Stomach (tissue), 9 donors: Measurements from ENCODE around the gene EIF5. TPM values are rescaled to one million over a fixed set of nuclear protein-coding genes. Genes with fewer than 3 reads are reported as not detected.
A peak's percentile ranks its signal among the peaks of the same experiment; 100 is the strongest.

Experiments
- DNase-seq, 2 donors: peaks; one replicate each; pipeline versions ENCODE4 v3.0.0 to v3.0.0-alpha.2; 2013 to 2019
- H3K27ac ChIP-seq, 5 donors: fragments of 200-600 bp in 4 of 5; sonication (generic) in 4 of 5; one replicate each; pipeline ENCODE4 v1.5.1; 2013 to 2019; ENCODE audit warnings: mild to moderate bottlenecking in 1 of 5, moderate library complexity in 1 of 5
- H3K27me3 ChIP-seq, 3 donors: fragments of 200-600 bp; sonication (generic); one replicate each; pipeline ENCODE4 v1.5.1; 2017 to 2019; ENCODE audit warnings: mixed run types in 1 of 3
- H3K36me3 ChIP-seq, 4 donors: fragments of 200-600 bp; sonication (generic); 1 replicate in 3 of 4; 2 replicates in 1 of 4; pipeline ENCODE4 v1.5.1; 2016 to 2019
- H3K4me1 ChIP-seq, 4 donors: fragments of 200-600 bp; sonication (generic); one replicate each; pipeline ENCODE4 v1.5.1; 2016 to 2019
- H3K4me3 ChIP-seq, 4 donors: fragments of 200-600 bp; sonication (generic) in 3 of 4; one replicate each; pipeline ENCODE4 v1.5.1; 2016 to 2019; ENCODE audit warnings: mild to moderate bottlenecking in 1 of 4
- H3K9me3 ChIP-seq, 4 donors: fragments of 200-600 bp; sonication (generic); one replicate each; pipeline ENCODE4 v1.5.1; 2016 to 2019
- CTCF ChIP-seq, 7 experiments: fragments of 450-650 bp in 4 of 7; fragments of 200-600 bp in 3 of 7; sonication (generic) in 3 of 7; IDR thresholded peaks; one replicate each; pipeline ENCODE4 v1.5.1; 2016 to 2019; ENCODE audit warnings: antibody characterized with exemption in 7 of 7, control low read depth in 2 of 7, mild to moderate bottlenecking in 1 of 7
- EP300 ChIP-seq: sonication (generic); formaldehyde crosslinking; IDR thresholded peaks from one replicate; pipeline ENCODE4 v1.6.1; 2017; ENCODE audit warnings: antibody characterized with exemption
- POLR2A ChIP-seq, 4 donors: fragments of 450-650 bp; IDR thresholded peaks; one replicate each; pipeline ENCODE4 v1.6.1; 2016; ENCODE audit warnings: antibody characterized with exemption in 4 of 4, control low read depth in 2 of 4, mild to moderate bottlenecking in 1 of 4, moderate library complexity in 1 of 4
- POLR2AphosphoS5 ChIP-seq, 3 donors: sonication (generic); formaldehyde crosslinking; IDR thresholded peaks; one replicate each; pipeline ENCODE4 v1.6.1; 2016; ENCODE audit warnings: antibody characterized with exemption in 3 of 3
- WGBS, 5 donors: extraction: QIAGEN DNeasy Blood & Tissue Kit in 3 of 5; methylation state at CpG; one replicate each; pipeline versions ENCODE4 v1.1.5 to v1.1.7; 2013 to 2018; 5-methylcytosine and 5-hydroxymethylcytosine counted together
- intact Hi-C: fragments of 100-400 bp; cut with DNase I; formaldehyde crosslinking; loops from one replicate; pipeline ENCODE4 v1.15.1; 2023; ENCODE audit warnings: low total_unique reads
- polyA plus RNA-seq, 3 donors: library from polyadenylated mRNA; stranded (reverse); fragments of 200-250 nt; gene quantifications; one replicate each; pipeline ENCODE4 v1.2.3, GENCODE V29; 2013
- total RNA-seq, 5 donors: library from RNA; depleted of rRNA; stranded (reverse); fragments of >200 nt; gene quantifications; one replicate each; pipeline versions ENCODE4 v1.1.0 to v1.2.3, GENCODE V29; 2014 to 2016
- donor health status: healthy with polysubstance abuse.
- donor health status: Bipolar disorder and iron deficiency.
- donor health status: healthy.

EIF5 gene
- total and polyA plus RNA-seq, 8 donors, result 44.3 to 401 (median 134) TPM

GRCh38 chr14:103385929-103386712 is 52.1 kb downstream of the EIF5 start:
- intact Hi-C loops, result no loop called here
- Histone ChIP-seq H3K9me3 (no peaks in the 10 kb centered on the region), H3K4me3 (peak overlapping the region; percentile 67 to 93 (median 90)), H3K36me3 (no peaks in the 10 kb centered on the region), H3K4me1 (peaks cover 29 to 49% (median 43%) of the 10 kb centered on the region in 4 donors), H3K27me3 (no peaks in the 10 kb centered on the region), H3K27ac (peak overlapping the region; percentile 94 to 100 (median 99))
- 0 to 1% (median 0%) methylated on average over 40 to 44 of the region's 44 CpGs for WGBS, 5 donors
- peak; percentile 35 to 67 for DNase-seq
- TF ChIP-seq POLR2A (IDR thresholded peaks at IDR 0.05) (no peak), POLR2AphosphoS5 (IDR thresholded peaks at IDR 0.05) (no peak), CTCF (IDR thresholded peaks at IDR 0.05) (no peak), EP300 (no peak)

GRCh38 chr14:103386713-103387329 is 52.8 kb downstream of the EIF5 start:
- Histone ChIP-seq H3K4me3 (peak overlapping the region; percentile 67 to 93 (median 90)), H3K4me1 (peaks cover 36 to 56% (median 49%) of the 10 kb centered on the region in 4 donors), H3K36me3 (no peaks in the 10 kb centered on the region), H3K27ac (peak overlapping the region; percentile 71 to 100 (median 99)), H3K27me3 (no peaks in the 10 kb centered on the region), H3K9me3 (no peaks in the 10 kb centered on the region)
- WGBS, 5 donors, result 3 to 8% (median 5%) methylated on average over 9 of the region's 9 CpGs
- TF ChIP-seq EP300 (no peak), CTCF (IDR thresholded peaks at IDR 0.05) (no peak), POLR2A (IDR thresholded peaks at IDR 0.05) (no peak), POLR2AphosphoS5 (IDR thresholded peaks at IDR 0.05) (no peak)
- intact Hi-C loops, result no loop called here
- peak in 1 of 2 donors; percentile 28 for DNase-seq

- H3K4me1 ChIP-seq, result peaks cover 53 to 74% (median 67%) of the 10 kb centered on the region in 4 donors
- DNase-seq, result no peak
- H3K4me3 ChIP-seq, result peak overlapping the region in 1 of 4 donors; percentile 92
- WGBS, 5 donors, result 80 to 97% (median 90%) methylated on average over 1 of the region's 1 CpG
- no peak for TF ChIP-seq POLR2AphosphoS5 (IDR thresholded peaks at IDR 0.05)
- no peak for TF ChIP-seq CTCF (IDR thresholded peaks at IDR 0.05)
- TF ChIP-seq POLR2A (IDR thresholded peaks at IDR 0.05), result no peak
- no peak for TF ChIP-seq EP300
- H3K36me3 ChIP-seq, result no peaks in the 10 kb centered on the region
- H3K9me3 ChIP-seq, result no peaks in the 10 kb centered on the region
- no peak overlapping the region for H3K27ac ChIP-seq
- no peaks in the 10 kb centered on the region for H3K27me3 ChIP-seq
- intact Hi-C loops, result no loop called here
These were observed 54.6 kb downstream of the EIF5 start for GRCh38 chr14:103388664-103389063.

GRCh38 chr14:103390605-103391004 is 56.6 kb downstream of the EIF5 start:
- H3K4me1 ChIP-seq, result peaks cover 63 to 85% (median 79%) of the 10 kb centered on the region in 4 donors
- no peaks in the 10 kb centered on the region for H3K9me3 ChIP-seq
- no peaks in the 10 kb centered on the region for H3K36me3 ChIP-seq
- WGBS, 5 donors, result 64 to 78% (median 74%) methylated on average over 3 to 4 of the region's 4 CpGs
- no peaks in the 10 kb centered on the region for H3K27me3 ChIP-seq
- intact Hi-C loops, result no loop called here
- no peak overlapping the region for H3K4me3 ChIP-seq
- no peak for DNase-seq
- H3K27ac ChIP-seq, result peak overlapping the region in 1 of 5 donors; percentile 33
- TF ChIP-seq POLR2A (IDR thresholded peaks at IDR 0.05), result no peak
